ENCODE data around the gene NKAP.
A peak's percentile ranks its signal among the peaks of the same experiment; 100 is the strongest.
"Not testable (repeated sequence)": the region's sequence is repeated elsewhere in the genome, so short reads cannot be mapped to it uniquely, and the experiment has no call there.

NKAP gene

DNA sequence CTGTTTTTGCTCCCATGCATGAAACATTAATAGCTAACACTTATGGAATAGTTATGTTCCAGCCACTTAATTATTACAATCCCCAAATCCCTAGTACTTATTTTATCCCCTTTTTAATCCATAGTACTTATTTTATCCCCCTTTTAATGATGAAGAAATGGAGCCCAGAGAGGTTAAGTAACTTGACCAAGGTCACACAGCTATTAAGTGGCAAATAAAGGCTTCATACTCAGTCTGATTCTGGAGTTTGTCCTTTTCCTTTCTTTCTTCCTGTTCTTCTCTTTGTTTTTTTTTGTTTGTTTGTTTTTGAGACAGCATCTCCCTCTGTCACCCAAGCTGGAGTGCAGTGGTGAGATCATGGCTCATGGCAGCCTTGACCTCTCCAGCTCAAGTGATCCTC, 2.2 kb downstream of the NKAP start:
- DNase-seq (ENCODE audit: low read depth in 2 of 2), result no peak

DNA sequence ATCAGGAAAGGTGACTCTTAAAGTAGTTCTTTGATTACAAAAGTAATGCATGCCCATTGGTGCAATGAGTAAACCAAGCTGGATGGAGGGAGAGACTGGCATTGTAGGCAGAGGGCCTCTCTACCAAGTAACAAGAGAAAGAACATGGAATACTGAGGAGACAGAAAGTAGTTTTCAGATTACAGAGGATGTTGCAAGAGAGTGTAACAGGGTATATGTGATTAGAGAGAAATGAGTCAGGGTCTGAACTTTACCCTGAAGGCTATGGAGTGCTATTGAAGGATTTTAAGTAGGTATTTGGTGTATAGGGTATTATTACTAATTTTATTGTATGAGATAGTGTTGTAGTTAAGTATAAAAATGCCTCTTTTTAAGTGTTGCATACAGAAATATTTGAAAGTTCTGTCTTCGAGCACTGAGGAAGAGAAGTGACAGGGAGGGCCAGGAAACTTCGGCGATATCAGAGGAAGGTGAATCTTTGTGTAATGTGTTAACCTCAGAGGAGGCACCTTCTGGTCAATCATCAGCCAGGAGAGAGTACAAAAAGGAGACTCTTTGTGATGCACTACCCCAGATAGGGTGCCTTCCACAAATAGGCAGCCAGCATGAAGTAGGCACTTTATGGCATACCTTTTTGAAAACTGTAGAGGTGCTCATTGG, 8.2 kb downstream of the NKAP start:
- no peak for DNase-seq (ENCODE audit: low read depth in 2 of 2)

DNA sequence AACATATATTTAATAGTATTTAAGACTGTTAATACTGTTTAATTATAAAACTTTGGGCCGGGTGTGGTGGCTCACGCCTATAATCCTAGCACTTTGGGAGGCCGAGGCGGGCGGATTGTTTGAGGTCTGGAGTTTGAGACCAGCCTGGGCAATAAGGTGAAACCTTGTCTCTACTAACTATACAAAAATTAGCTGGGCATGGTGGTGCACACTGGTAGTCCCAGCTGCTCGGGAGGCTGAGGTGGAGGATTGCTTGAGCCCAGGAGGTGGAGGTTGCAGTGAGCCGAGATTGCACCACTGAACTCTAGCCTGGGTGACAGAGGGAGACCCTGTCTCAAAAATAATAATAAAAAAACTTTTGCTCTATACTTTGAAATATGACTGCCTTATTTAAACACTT, 21.2 kb downstream of the NKAP start:
- not testable (repeated sequence) for DNase-seq (ENCODE audit: low read depth in 2 of 2)

DNA sequence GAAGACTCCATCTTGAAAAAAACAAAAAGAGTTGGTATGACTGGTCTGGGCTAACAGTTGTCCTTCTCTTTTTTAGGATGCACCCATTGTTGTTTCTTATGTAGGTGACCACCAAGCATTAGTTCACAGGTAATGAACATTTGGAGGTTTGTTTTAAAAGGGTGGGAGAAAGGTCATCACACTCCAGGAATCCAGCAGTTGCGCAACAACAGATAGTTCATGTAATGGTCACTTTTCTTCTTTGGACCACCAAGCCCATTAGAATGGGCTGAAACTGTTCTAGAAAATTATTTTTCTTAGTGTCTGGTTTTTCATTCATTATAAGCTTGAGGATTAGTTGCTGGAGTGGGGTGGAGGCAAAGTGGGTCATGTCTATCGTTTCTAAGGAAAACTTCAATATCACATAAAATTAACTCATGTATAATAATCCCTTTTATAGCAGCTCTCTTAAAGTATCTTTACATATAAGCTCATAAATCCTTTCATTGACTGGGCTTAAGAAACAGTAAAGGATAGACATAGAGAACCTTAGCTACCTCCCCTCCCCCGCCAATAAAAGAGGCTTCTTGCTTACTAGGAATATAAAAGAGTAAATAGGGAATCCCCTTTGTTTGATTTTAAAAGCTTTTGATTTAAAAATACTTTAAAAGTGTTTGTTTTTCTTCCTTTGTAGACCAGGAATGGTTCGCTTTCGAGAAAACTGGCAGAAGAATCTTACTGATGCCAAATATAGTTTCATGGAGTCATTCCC, 23.5 kb downstream of the NKAP start:
- DNase-seq (ENCODE audit: low read depth in 2 of 2), result no peak

DNA sequence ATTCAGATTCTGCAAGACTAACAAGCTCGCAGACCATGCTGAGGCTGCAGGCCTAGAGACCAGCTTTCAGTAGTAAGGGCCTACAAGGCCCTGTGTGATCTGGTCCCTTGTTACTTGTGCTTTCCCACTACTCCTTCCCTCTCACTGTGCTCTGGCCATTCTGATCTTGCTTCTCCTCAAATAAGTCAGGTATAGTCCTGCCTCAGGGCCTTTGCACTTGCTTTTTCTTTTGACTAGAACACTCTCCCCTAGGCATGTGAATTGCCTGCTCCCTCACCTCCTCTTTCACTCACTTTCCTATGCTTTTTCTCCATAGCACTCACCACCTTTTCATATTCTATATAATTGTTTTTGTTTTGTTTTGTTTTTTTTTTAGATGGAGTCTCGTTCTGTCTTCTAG, 25.7 kb downstream of the NKAP start:
- DNase-seq (ENCODE audit: low read depth in 2 of 2), result no peak

DNA sequence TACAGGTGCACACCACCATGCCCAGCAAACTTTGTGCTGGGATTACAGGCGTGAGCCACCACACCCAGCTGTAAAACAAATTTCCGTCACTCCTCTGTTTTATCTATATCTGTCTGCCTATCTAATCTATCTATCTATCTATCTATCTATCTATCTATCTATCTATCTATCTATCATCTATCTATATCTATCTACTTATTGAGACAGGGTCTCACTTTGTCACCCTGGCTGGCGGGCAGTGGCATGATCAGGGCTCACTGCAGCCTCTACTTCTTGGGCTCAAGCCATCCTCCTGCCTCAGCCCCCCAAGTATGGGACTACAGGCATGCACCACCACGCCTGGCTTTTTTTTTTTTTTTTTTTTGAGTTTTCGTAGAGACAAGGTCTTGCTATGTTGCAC, 27.2 kb downstream of the NKAP start:
- no peak for DNase-seq (ENCODE audit: low read depth in 2 of 2)

DNA sequence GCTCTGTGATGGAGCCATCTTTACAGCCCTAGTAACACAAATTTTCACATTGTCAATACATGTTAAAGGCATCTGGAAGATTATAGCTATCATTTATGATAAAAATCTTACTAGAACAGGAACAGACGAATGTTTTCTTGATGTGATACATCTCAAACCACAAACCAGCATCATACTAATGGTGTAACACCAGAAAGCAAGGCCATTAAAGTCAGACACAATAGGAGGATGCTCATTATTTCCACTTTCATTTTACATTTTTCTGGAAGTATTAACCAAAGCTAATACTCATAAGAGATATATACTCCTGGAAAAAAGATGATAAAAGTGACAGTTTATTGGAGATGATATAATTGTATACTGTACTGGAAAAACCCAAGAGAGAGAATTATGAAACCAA, 42.6 kb downstream of the NKAP start:
- DNase-seq (ENCODE audit: low read depth in 2 of 2), result no peak

DNA sequence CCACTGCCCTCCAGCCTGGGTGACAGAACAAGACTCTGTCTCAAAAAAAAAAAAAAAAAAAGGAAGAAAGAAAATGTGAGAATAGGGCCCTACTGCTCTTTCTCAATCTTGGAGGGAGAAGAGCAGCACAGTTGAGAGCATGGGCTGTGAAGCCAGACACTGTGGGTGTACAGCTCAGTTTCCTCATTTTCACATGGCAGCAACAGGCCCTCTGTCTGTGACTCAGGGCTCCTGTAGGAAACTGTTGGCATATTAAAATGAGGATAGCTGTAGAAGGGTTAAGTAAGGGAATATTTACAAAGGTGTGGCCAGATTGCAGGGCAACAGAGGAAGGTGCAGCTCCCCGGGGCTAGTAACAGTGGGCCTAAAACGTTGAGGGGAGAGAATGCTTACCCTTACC, 44.4 kb downstream of the NKAP start:
- DNase-seq (ENCODE audit: low read depth in 2 of 2), result no peak

DNA sequence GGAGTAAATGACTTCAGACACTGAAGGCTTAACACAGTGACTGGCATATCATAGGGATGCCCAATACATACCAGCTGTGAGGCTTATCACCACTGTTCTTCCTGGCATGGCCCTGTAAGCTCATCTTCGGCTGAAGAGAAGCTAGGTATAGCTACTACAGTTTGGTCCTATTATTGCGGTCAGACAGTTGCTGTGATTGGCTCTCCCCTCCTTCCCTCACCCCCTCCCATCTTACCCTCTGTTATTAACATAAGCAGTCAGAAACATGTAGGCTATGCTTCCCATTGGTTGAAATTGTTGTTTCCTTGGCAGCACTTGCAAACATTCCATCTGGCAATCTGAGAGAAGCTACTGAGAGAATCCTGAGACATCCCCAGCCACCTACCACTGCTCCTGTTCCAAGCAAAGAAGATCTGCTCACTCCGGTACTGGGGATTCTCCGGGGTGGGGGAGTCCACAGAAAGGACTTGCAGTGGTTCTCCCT, 47.7 kb downstream of the NKAP start, which contains the start of gene AKAP14:
Gene AKAP14, plus strand, starts transcription at position 51 of the 484 bp plus-strand sequence. CDS start 7,331 bp downstream, outside the sequence.
- no peak for DNase-seq (ENCODE audit: low read depth in 2 of 2)

DNA sequence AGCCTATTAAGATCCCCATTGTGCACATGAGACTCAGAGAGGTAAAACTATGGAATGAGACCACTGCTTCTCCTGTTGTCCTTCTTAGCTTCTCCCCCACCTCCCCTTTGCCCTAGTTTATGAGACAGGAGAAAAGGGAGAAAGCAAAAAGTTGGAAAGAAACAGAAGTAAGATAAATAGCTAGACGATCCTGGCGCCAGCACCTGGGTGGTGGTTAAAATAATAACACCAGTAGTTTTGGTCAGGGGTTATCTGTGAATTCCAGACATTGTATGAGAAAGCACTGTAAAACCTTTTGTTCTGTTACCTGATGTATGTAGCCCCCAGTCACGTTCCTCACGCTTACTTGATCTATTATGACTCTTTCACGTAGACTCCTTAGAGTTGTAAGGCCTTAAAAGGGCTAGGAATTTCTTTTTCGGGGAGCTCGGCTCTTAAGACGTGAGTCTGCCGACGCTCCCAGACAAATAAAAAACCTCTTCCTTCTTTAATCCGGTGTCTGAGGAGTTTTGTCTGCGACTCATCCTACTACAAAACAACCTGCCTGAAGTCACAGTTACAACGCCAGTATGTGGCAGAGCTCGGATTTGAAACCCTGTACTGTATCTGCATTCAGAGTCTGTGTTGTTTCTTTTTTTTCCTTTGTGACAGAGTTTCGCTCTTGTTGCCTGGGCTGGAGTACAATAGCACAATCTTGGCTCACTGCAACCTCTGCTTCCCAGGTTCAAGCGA, 51.4 kb downstream of the NKAP start:
- DNase-seq (ENCODE audit: low read depth in 2 of 2), result not testable (repeated sequence)

DNA sequence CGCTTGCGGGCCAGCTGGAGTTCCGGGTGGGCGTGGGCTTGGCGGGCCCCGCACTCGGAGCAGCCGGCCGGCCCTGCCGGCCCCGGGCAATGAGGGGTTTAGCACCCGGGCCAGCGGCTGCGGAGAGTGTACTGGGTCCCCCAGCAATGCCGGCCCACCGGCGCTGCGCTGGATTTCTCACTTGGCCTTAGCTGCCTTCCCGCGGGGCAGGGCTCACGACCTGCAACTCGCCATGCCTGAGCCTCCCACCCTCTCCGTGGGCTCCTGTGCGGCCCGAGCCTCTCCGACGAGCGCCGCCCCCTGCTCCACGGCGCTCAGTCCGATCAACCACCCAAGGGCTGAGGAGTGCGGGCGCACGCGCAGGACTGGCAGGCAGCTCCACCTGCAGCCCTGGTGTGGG, 52.9 kb downstream of the NKAP start:
- not testable (repeated sequence) for DNase-seq (ENCODE audit: low read depth in 2 of 2)

DNA sequence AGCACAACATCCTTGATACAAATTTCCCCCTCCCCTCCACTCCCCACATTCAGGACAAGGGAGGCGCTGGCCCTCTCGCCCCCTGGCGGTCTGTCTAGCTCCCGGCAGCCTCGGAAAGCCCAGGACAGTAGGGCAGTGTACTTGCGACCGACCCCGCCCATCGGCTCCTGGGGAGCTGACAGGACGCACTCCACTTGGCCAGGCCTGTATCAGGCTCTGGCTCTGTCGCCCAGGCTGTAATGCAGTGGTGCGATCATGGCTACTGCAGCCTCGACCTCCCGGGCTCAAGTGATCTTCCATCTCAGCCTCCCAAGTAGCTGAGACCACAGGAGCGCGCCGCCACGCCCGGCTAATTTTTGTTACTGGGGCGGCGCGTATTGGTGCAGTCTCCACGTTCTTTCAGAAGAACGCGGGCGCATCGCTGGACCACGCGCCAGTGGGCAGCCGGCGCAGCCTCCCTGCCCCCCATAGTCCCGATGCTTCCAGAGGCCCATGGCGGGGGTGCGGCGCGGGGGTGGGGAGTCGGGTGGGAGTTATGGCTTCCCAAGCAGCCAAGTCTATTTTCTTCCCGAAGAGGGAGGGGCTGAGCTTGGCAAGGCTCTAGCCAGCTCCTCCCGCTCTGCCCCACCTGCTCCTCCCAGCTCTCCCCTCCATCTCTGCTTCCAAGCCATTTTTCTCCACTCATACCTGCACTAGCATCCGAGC, 55.7 kb downstream of the NKAP start:
- no peak for DNase-seq (ENCODE audit: low read depth in 2 of 2)

DNA sequence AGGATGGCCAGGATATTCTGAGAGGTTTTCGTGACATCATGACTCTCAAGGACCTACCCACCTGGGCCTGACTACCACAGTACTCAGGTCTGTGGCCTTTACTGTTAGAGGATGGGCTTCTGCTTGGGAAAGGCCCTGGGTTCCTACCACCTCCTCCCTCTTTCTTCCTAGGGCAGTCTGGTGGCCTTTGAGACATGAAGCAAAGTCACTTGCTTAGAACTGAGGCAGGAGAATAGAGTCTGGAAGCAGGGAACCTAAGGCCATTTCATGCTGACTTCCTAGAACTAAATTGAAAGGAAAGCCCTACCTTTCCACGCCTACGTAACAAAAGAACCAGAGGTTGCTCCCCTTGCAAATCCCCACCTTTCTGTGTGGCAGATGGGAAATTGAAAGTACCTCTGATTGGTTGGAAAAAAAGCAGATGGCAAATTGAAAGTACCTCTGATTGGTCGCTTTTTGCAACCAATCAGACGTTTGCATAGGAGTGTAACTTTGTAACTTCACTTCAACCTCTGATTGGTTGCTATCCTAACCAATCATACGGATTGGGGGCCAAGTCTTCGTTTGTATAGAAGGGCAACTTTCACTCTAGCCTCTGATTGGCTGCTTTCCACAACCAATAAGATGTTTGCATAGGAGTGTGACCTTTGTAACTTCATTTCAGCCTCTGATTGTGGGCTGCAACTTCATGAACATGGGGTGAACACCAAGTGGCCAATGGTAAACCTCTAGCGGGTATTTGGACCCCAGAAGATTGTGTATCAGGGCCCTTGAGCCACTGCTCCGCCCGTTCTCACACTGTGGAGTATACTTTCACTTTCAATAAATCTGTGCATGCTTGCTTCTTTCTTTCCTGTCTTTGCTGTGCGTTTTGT, 57.8 kb downstream of the NKAP start:
- no peak for DNase-seq (ENCODE audit: low read depth in 2 of 2)

DNA sequence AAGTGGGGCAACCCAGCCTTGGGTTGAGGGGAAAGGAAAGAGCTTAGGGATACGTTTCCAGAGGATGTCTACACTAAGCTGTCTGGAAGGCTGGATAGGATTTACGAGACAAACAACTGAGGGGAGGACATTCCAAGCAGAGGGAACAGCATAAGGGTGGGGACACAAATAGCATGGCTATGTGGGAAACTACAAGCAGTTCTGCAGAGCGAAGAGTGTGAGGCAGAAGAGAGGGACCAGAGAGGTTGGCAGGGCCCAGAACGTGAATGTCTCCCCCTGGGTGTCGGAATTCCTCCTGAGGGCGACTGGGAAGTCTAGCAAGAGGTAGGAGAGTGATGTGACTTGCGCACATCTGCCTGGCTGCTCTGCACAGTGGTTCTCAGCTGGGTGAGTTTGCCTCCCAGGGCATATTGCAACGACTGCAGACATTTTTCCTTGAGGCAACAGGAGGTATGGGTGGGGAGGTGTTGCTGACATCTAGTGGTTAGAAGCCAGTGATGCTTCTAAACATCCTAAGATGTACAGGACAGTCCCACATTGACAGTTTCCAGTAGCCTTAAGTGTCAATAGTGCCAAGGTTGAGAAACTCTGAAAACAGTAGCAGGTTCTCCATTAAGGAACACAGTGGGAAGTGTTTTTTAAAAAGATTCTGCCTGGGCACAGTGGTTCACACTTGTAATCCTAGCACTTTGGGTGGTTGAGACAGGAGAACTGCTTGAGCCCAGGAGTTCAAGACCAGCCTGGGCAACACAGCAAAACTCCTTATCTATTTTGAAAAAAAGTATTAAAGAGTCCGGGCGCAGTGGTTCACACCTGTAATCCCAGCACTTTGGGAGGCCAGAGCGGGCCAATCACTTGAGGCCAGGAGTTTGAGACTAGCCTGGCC, 62.8 kb downstream of the NKAP start:
- DNase-seq (ENCODE audit: low read depth in 2 of 2), result no peak

DNA sequence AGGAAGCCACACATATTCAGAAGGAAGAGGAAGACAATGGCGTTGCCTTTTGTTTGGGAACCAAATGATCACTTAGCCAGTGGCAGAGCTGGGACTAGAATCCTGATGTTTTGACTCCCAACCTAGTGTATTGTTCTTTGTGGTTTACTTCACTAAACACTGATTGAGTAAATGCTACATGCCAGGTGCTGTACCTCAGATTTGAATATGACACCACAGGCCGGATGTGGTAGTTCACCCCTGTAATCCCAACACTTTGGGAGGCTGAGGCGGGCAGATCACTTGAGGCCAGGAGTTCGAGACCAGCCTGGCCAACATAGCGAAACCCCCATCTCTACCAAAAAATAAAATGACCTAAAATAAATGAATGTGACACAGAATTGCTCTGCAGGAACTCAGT, 63.5 kb downstream of the NKAP start:
- no peak for DNase-seq (ENCODE audit: low read depth in 2 of 2)

DNA sequence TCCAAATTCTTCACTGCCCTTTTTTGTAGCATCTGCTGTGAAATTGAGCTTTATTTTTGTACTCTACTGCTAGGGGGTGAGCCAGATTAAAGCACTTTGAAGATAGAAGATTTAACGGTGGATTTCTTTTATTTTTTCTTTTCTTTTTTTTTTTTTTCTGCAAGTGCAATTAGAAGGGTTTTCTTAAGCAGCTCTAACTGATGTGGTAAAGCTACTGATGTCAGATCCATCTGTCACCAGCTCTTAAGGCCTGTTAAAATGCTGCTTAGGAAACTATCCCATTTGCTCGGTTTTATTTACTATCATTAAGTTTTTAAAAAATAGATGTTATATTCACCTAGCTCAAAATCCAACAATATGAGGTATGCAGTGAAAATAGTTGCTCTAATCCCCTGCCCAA, 64.8 kb downstream of the NKAP start:
- no peak for DNase-seq (ENCODE audit: low read depth in 2 of 2)

DNA sequence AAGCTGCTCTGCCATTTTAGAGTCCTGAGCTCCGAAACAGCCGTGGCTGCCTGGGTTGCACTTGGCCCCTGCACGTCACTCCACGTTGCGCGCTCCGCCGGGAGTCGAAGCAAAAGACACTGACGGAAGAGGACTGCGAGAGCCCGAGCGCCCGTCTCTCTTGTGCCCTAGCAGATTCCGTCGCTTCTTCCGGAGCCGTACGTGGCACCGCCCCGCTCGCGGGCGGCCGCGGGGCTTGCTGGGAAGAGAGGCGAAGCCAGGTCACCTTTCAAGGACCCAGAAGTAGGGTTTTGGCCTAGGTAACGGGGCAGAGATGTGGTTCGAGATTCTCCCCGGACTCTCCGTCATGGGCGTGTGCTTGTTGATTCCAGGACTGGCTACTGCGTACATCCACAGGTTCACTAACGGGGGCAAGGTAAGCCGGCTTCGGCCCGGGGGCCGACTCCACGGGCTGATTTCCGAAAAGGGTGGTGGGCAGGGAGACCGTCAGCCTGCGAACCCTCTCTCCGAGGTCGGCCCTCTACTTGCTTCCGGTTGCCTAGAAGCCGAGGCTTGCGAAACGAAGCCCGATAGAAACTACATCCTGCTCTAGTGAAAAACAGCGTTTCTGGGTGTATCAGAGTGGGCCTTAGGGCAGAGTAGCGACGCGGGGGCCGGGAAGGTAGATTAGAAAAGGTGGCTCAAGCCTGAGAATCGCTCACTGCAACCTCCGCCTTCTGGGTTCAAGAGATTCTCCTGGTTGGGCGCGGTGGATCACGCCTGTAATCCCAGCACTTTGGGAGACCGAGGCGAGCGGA, 71.8 kb downstream of the NKAP start, which contains the start of the genes NDUFA1 and RNF113A:
Gene NDUFA1, plus strand, starts transcription at position 234 of the 797 bp plus-strand sequence. Its CDS starts 80 bp downstream, at position 314.
Gene RNF113A, minus strand, starts transcription at position 135 of the 797 bp plus-strand sequence. Its CDS starts 120 bp downstream, at position 15.
- DNase-seq (ENCODE audit: low read depth in 2 of 2), result peak; percentile 47 to 52

DNA sequence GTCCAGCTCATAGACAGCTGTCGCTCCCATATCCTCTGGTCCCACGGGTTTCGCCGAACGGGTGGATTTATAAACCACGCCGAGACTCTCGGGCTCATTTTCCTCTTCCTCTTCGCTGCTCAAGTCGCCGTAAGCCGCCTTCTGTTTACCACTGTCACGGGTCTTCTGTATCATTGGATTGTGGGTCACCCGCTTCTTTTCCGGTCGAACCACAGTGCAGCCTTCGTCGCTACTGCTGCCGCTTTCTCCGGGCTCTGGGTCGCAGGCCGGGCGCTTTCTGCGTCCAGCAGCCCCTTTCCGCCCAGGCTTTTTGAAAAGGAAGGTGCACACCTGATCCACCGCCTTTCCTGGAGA, 72.3 kb downstream of the NKAP start:
- no peak for DNase-seq (ENCODE audit: low read depth in 2 of 2)
